DOHH2 (cell line): ENCODE results near the gene ABCA2.

Experiments used
- H3F3A ChIP-seq: fragments of 200-600 bp; sonication (generic), shearing (Covaris generic); 2 replicates; pipeline ENCODE4 v1.6.0; 2016; ENCODE audit warnings: antibody characterized with exemption, mild to moderate bottlenecking; ENCODE audit not compliant: control insufficient read depth, insufficient read depth
- H3K27ac ChIP-seq: fragments of 200-600 bp; sonication (generic); 2 replicates; pipeline ENCODE4 v1.5.1; 2014; ENCODE audit warnings: low read depth, mild to moderate bottlenecking, low read length, moderate library complexity
- H3K27me3 ChIP-seq: fragments of 200-600 bp; sonication (generic); 2 replicates; pipeline ENCODE4 v1.6.1; 2014; ENCODE audit warnings: mild to moderate bottlenecking, low read length, mixed read lengths; ENCODE audit not compliant: control insufficient read depth
- H3K36me3 ChIP-seq: fragments of 200-600 bp; sonication (generic); 2 replicates; pipeline ENCODE4 v1.6.1; 2014; ENCODE audit warnings: mild to moderate bottlenecking, low read length, moderate library complexity, mixed read lengths; ENCODE audit not compliant: control insufficient read depth
- H3K4me1 ChIP-seq: fragments of 200-600 bp; sonication (generic); 2 replicates; pipeline ENCODE4 v1.6.1; 2014; ENCODE audit warnings: mild to moderate bottlenecking, low read length, mixed read lengths; ENCODE audit not compliant: control insufficient read depth
- H3K4me2 ChIP-seq: fragments of 200-600 bp; sonication (generic); 2 replicates; pipeline ENCODE4 v1.6.0; 2014; ENCODE audit warnings: mild to moderate bottlenecking, low read length, moderate library complexity
- H3K4me3 ChIP-seq: fragments of 200-600 bp; sonication (generic); 2 replicates; pipeline ENCODE4 v1.5.1; 2014; ENCODE audit warnings: mild to moderate bottlenecking, low read length, mixed read lengths
- H3K79me2 ChIP-seq: fragments of 200-600 bp; sonication (generic); 2 replicates; pipeline ENCODE4 v1.6.1; 2014; ENCODE audit warnings: mild to moderate bottlenecking, low read length, mixed read lengths; ENCODE audit not compliant: control insufficient read depth
- H3K9me2 ChIP-seq: fragments of 200-600 bp; sonication (generic); replicated peaks from 2 replicates; pipeline ENCODE4 v1.6.1; 2014; ENCODE audit warnings: mild to moderate bottlenecking, low read length, mixed read lengths; ENCODE audit not compliant: control insufficient read depth
- H3K9me3 ChIP-seq: fragments of 200-600 bp; sonication (generic); 2 replicates; pipeline ENCODE4 v1.6.1; 2014; ENCODE audit warnings: antibody characterized with exemption, low read length, mixed read lengths; ENCODE audit not compliant: control insufficient read depth, insufficient read depth
- H4K20me1 ChIP-seq: fragments of 200-600 bp; sonication (generic); 2 replicates; pipeline ENCODE4 v1.6.0; 2014; ENCODE audit warnings: low read depth, mild to moderate bottlenecking, antibody characterized with exemption, low read length, moderate library complexity; ENCODE audit not compliant: control insufficient read depth, insufficient read depth
- CTCF ChIP-seq: fragments of 200-600 bp; sonication (generic); IDR thresholded peaks from one replicate; pipeline ENCODE4 v1.5.1; 2014; ENCODE audit warnings: antibody characterized with exemption, mild to moderate bottlenecking, low read depth, low read length; ENCODE audit not compliant: poor library complexity, severe bottlenecking
- EZH2phosphoT487 ChIP-seq: fragments of 200-600 bp; sonication (generic); IDR thresholded peaks from 2 replicates; pipeline ENCODE4 v1.6.1; 2017; ENCODE audit warnings: borderline replicate concordance, mild to moderate bottlenecking, antibody characterized with exemption, low read length, moderate library complexity, mixed read lengths

ABCA2 gene

GRCh38 chr9:137073992-137074399 lies 46.0 kb upstream of the ABCA2 start:
- H4K20me1 ChIP-seq: peaks cover 9% of the 10 kb centered on the region; the same call in 1 of the 2 replicates
- peaks cover 19% of the 10 kb centered on the region for H3K79me2 ChIP-seq
- no peak overlapping the region for H3K4me3 ChIP-seq
- H3K9me3 ChIP-seq: no peaks in the 10 kb centered on the region
- no peak overlapping the region for H3K27ac ChIP-seq
- TF ChIP-seq CTCF: no peak
- no peak for TF ChIP-seq EZH2phosphoT487
- H3K4me2 ChIP-seq: no peak overlapping the region
- H3K36me3 ChIP-seq: peaks cover 9% of the 10 kb centered on the region
- H3K4me1 ChIP-seq: peaks cover 40% of the 10 kb centered on the region
- peaks cover 6% of the 10 kb centered on the region; the same call in 1 of the 2 replicates for H3F3A ChIP-seq
- H3K27me3 ChIP-seq: no peaks in the 10 kb centered on the region
- H3K9me2 ChIP-seq: no peaks in the 10 kb centered on the region

DNA sequence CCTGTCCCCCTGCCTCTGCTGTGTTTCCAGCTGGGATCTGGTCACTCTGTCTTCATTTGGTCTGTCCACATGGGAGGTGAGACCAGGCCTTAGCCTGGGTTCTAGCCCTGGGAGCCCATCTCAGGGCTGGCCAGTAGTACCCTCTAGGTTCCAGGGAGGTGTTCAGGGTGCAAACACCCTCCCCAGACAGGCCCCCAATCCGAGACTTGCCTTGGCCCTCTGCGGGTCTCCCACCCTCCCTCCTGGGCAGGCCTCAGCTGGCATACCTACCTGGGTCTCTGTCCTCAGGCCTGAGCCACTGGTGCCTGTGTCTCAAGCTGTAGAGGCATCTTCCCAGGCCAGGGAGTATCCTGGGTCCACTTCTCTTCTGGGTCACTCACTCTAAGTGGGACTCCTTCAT lies 43.2 kb upstream of the ABCA2 start:
- Histone ChIP-seq H3K27me3 (no peaks in the 10 kb centered on the region), H3F3A (peaks cover 7% of the 10 kb centered on the region; the same call in 1 of the 2 replicates), H3K9me3 (no peaks in the 10 kb centered on the region), H3K36me3 (peaks cover 5% of the 10 kb centered on the region), H4K20me1 (peaks cover 13% of the 10 kb centered on the region), H3K9me2 (no peaks in the 10 kb centered on the region), H3K79me2 (peaks cover 37% of the 10 kb centered on the region), H3K4me1 (peaks cover 45% of the 10 kb centered on the region), H3K27ac (peak overlapping the region; percentile 22; the same call in 1 of the 2 replicates), H3K4me3 (peak overlapping the region; percentile 95), H3K4me2 (peak overlapping the region; percentile 79)
- no peak for TF ChIP-seq CTCF
- no peak for TF ChIP-seq EZH2phosphoT487

- Histone ChIP-seq H3K9me2 (no peaks in the 10 kb centered on the region), H3K79me2 (peaks cover 41% of the 10 kb centered on the region), H3K9me3 (no peaks in the 10 kb centered on the region), H3K4me2 (peak overlapping the region; percentile 79), H3K27ac (peak overlapping the region; percentile 22), H3K4me3 (peak overlapping the region; percentile 95), H3K27me3 (no peaks in the 10 kb centered on the region), H3K4me1 (peaks cover 45% of the 10 kb centered on the region), H3F3A (peaks cover 5% of the 10 kb centered on the region; the same call in 1 of the 2 replicates), H3K36me3 (peaks cover 9% of the 10 kb centered on the region), H4K20me1 (peaks cover 13% of the 10 kb centered on the region)
- TF ChIP-seq EZH2phosphoT487 (no peak), CTCF (no peak)
These were observed 42.9 kb upstream of the ABCA2 start for GRCh38 chr9:137070906-137071275.
